B cell (primary cell): Measurements from ENCODE around the gene GLDN. TPM values are rescaled to one million over a fixed set of nuclear protein-coding genes. Genes with fewer than 3 reads are reported as not detected.

ENCODE experiments used
- ATAC-seq: fragments of 200-7000 bp; cut with Tn5 transposase; one replicate; pipeline ENCODE4 v1.10.0; 2021; ENCODE audit warnings: low read depth, mild to moderate bottlenecking, moderate number of reproducible peaks, moderate library complexity
- CTCF ChIA-PET: fragments of 350-600 bp; sonication (Branson Sonifier 250); formaldehyde crosslinking; loops from one replicate; lab custom pipeline; 2021; ENCODE audit warnings: antibody characterized with exemption, inconsistent platforms; lab: Charles Lee
- POLR2A ChIA-PET: fragments of 350-600 bp; sonication (Branson Sonifier 250); formaldehyde crosslinking; loops from one replicate; lab custom pipeline; 2021; ENCODE audit warnings: antibody characterized with exemption; lab: Charles Lee
- DNase-seq: peaks from one replicate; pipeline ENCODE4 v3.0.0; 2013
- H2AFZ ChIP-seq: 2 replicates; pipeline ENCODE4 v1.6.1; 2012; ENCODE audit warnings: mild to moderate bottlenecking, low read depth, low read length; ENCODE audit not compliant: insufficient read depth, poor library complexity, severe bottlenecking
- H3K27ac ChIP-seq, 2 donors: 1 replicate in 1 of 2; 2 replicates in 1 of 2; pipeline ENCODE4 v1.5.1; 2012 to 2013; ENCODE audit warnings: low read length in 2 of 2, mild to moderate bottlenecking in 2 of 2, moderate library complexity in 1 of 2
- H3K27me3 ChIP-seq, 4 experiments: fragments of 200-600 bp in 1 of 4; sonication (generic) in 1 of 4; replicated peaks in 1 of 4; 1 replicate in 2 of 4; 2 replicates in 2 of 4; pipeline versions ENCODE4 v1.6.1 to v1.7.0; 2013 to 2016; ENCODE audit warnings: low read length in 3 of 4, mild to moderate bottlenecking in 2 of 4, mixed read lengths in 1 of 4, moderate library complexity in 1 of 4; ENCODE audit not compliant: insufficient read depth in 4 of 4, control insufficient read depth in 3 of 4; ENCODE audit errors: control extremely low read depth in 1 of 4
- H3K36me3 ChIP-seq, 2 experiments: replicated peaks in 1 of 2; 1 replicate in 1 of 2; 2 replicates in 1 of 2; pipeline versions ENCODE4 v1.6.1 to v1.7.1; 2013; ENCODE audit warnings: low read length in 1 of 2; ENCODE audit not compliant: insufficient read depth in 2 of 2, control insufficient read depth in 1 of 2; ENCODE audit errors: control extremely low read depth in 1 of 2, extremely low read depth in 1 of 2
- H3K4me1 ChIP-seq, 2 donors: fragments of 200-600 bp in 1 of 2; sonication (generic) in 1 of 2; 1 replicate in 1 of 2; 2 replicates in 1 of 2; pipeline versions ENCODE4 v1.5.1 to v1.6.1; 2013 to 2017; ENCODE audit warnings: low read length in 2 of 2; ENCODE audit not compliant: control insufficient read depth in 2 of 2, insufficient read depth in 2 of 2
- H3K4me2 ChIP-seq: replicated peaks from 2 replicates; pipeline ENCODE3; 2012; ENCODE audit warnings: mild to moderate bottlenecking, low read depth, low read length; ENCODE audit not compliant: poor library complexity, severe bottlenecking
- H3K4me3 ChIP-seq, 5 experiments: fragments of 200-600 bp in 1 of 5; sonication (generic) in 1 of 5; 1 replicate in 3 of 5; 2 replicates in 2 of 5; pipeline versions ENCODE4 v1.5.1 to v1.7.0; 2011 to 2016; ENCODE audit warnings: low read length in 4 of 5, mild to moderate bottlenecking in 4 of 5, low read depth in 2 of 5, control low read depth in 1 of 5, moderate library complexity in 1 of 5; ENCODE audit not compliant: insufficient read depth in 1 of 5; ENCODE audit errors: control extremely low read depth in 1 of 5, extremely low read depth in 1 of 5
- H3K79me2 ChIP-seq: fragments of 200-600 bp; sonication (generic); one replicate; pipeline ENCODE4 v1.6.0; 2016; ENCODE audit warnings: low read length; ENCODE audit not compliant: control insufficient read depth, insufficient read depth
- H3K9ac ChIP-seq: fragments of 200-600 bp; sonication (generic); 2 replicates; pipeline ENCODE4 v1.6.1; 2017; ENCODE audit warnings: mild to moderate bottlenecking, low read length, moderate library complexity
- H3K9me3 ChIP-seq, 3 donors: one replicate each; pipeline versions ENCODE4 v1.6.1 to v1.7.1; 2013; ENCODE audit warnings: low read length in 2 of 3; ENCODE audit not compliant: control insufficient read depth in 2 of 3, insufficient read depth in 1 of 3; ENCODE audit errors: control extremely low read depth in 1 of 3
- H4K20me1 ChIP-seq: 2 replicates; pipeline ENCODE4 v1.6.0; 2012; ENCODE audit warnings: mild to moderate bottlenecking, low read length; ENCODE audit not compliant: insufficient read depth, control insufficient read depth, poor library complexity, severe bottlenecking
- H3K27ac Mint-ChIP-seq: one replicate; pipeline ENCODE4 v1.8.0; 2021; ENCODE audit warnings: mixed read lengths
- H3K27me3 Mint-ChIP-seq: one replicate; pipeline ENCODE4 v1.8.0; 2021; ENCODE audit warnings: mixed read lengths
- H3K4me1 Mint-ChIP-seq: one replicate; pipeline ENCODE4 v1.8.0; 2021; ENCODE audit warnings: mixed read lengths
- H3K4me3 Mint-ChIP-seq: one replicate; pipeline ENCODE4 v1.8.0; 2021; ENCODE audit warnings: mixed read lengths
- H3K9me3 Mint-ChIP-seq: one replicate; pipeline ENCODE4 v1.8.0; 2022; ENCODE audit warnings: mixed read lengths; ENCODE audit not compliant: insufficient read depth
- CTCF ChIP-seq: fragments of 200-600 bp; IDR thresholded peaks from one replicate; pipeline ENCODE4 v1.8.0; 2022; ENCODE audit warnings: antibody characterized with exemption, mild to moderate bottlenecking
- EZH2 ChIP-seq: IDR thresholded peaks from 2 replicates; pipeline ENCODE4 v1.6.1; 2012; ENCODE audit warnings: borderline replicate concordance, low read depth, mild to moderate bottlenecking, moderate library complexity, low read length; ENCODE audit not compliant: insufficient read depth, poor library complexity, severe bottlenecking
- WGBS: methylation state at CpG from one replicate; pipeline ENCODE4 v1.1.5; 2013; ENCODE audit warnings: missing lambda C conversion rate; ENCODE audit not compliant: insufficient coverage; 5-methylcytosine and 5-hydroxymethylcytosine counted together
- intact Hi-C: fragments of 100-400 bp; cut with micrococcal nuclease; formaldehyde crosslinking; loops from one replicate; pipeline ENCODE4 v1.10.0; 2022
- polyA plus RNA-seq: library from polyadenylated mRNA; depleted of rRNA; stranded (reverse); fragments of >200 nt; gene quantifications from 2 replicates; pipeline ENCODE4 v1.2.3, GENCODE V29; 2012
- total RNA-seq, 2 donors: library from RNA; stranded (reverse); fragments of 120-200 nt in 1 of 2; gene quantifications; 1 replicate in 1 of 2; 2 replicates in 1 of 2; pipeline versions ENCODE4 v1.2.3 to v1.2.4, GENCODE V29; 2013 to 2022

The GLDN gene
- total and polyA plus RNA-seq, 2 donors (not counting 1 experiment from before 2014, with no cell fraction given), result not detected

DNA sequence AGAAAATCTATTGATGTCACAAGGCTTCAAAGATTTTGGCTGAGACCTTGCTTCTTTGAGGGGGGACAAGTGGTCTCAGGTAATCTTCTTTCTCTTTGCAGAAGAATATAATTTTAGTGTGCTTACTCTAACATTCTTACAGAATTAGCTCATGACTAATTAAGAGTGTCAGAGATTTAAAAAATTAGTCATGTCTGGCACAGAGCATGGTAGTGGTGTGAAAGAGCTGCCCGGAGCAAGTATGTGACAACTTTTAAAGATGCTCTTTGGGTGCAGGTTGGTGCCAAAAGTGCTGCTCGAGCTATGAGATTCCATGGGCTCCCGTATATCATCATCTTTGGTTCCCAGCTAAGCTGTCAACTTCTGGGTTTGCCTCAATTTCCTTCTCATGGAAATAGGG is 34.1 kb upstream of the GLDN start:
- no peak overlapping the region for H3K4me3 Mint-ChIP-seq
- peaks cover 0 to 5% of the 10 kb centered on the region in 2 donors for H3K4me1 ChIP-seq
- ATAC-seq, result no peak
- no peak overlapping the region for H3K4me2 ChIP-seq
- H3K9me3 ChIP-seq, result no peaks in the 10 kb centered on the region
- H3K9me3 Mint-ChIP-seq, result no peaks in the 10 kb centered on the region
- H3K9ac ChIP-seq, result no peak overlapping the region
- H3K79me2 ChIP-seq, result no peaks in the 10 kb centered on the region
- no peaks in the 10 kb centered on the region for H3K4me1 Mint-ChIP-seq
- H3K27me3 Mint-ChIP-seq, result peaks cover 13% of the 10 kb centered on the region
- ChIA-PET CTCF (no interaction called here), POLR2A (no interaction called here)
- DNase-seq, result no peak
- no peak overlapping the region for H3K4me3 ChIP-seq
- H2AFZ ChIP-seq, result no peak overlapping the region
- intact Hi-C loops, result no loop called here
- 97% methylated on average over 3 of the region's 3 CpGs for WGBS
- H4K20me1 ChIP-seq, result no peaks in the 10 kb centered on the region
- H3K27ac ChIP-seq, result no peak overlapping the region
- peaks cover 0 to 4% (median 2%) of the 10 kb centered on the region in 4 experiments for H3K27me3 ChIP-seq
- H3K36me3 ChIP-seq, result no peaks in the 10 kb centered on the region
- no peak overlapping the region for H3K27ac Mint-ChIP-seq
- TF ChIP-seq CTCF (no peak), EZH2 (no peak)

GRCh38 chr15:51307811-51308210 is 33.6 kb upstream of the GLDN start:
- Mint-ChIP-seq H3K27ac (no peak overlapping the region), H3K4me3 (no peak overlapping the region), H3K27me3 (peaks cover 16% of the 10 kb centered on the region), H3K9me3 (no peaks in the 10 kb centered on the region), H3K4me1 (no peaks in the 10 kb centered on the region)
- CTCF ChIA-PET, result interaction anchor here (0.9 kb wide), 1 partner anchor 14 kb away, joined by 3 read pairs; no protein-coding TSS in a partner anchor
- 100% methylated on average over 1 of the region's 3 CpGs for WGBS
- DNase-seq (no peak), ATAC-seq (no peak)
- Histone ChIP-seq H3K9me3 (no peaks in the 10 kb centered on the region), H3K4me2 (no peak overlapping the region), H3K4me3 (no peak overlapping the region), H3K27me3 (peaks cover 0 to 4% (median 2%) of the 10 kb centered on the region in 4 experiments), H3K79me2 (no peaks in the 10 kb centered on the region), H4K20me1 (no peaks in the 10 kb centered on the region), H3K4me1 (peaks cover 0 to 5% of the 10 kb centered on the region in 2 donors), H2AFZ (no peak overlapping the region), H3K36me3 (no peaks in the 10 kb centered on the region), H3K27ac (no peak overlapping the region), H3K9ac (no peak overlapping the region)
- intact Hi-C loops, result no loop called here
- TF ChIP-seq EZH2 (no peak), CTCF (no peak)
- POLR2A ChIA-PET, result no interaction called here
